Measurements from ENCODE around the gene MYDGF.

- TF ChIP-seq CTCF (IDR thresholded peaks at IDR 0.05; ENCODE audit: low read depth, low read length, missing input control) (no peak), TAF1 (conservative IDR thresholded peaks at IDR 0.05) (no peak), RAD21 (IDR thresholded peaks at IDR 0.05) (no peak), FOXA1 (IDR thresholded peaks at IDR 0.05) (no peak), JUND (IDR thresholded peaks at IDR 0.05) (no peak)
Measured at GRCh38 chr19:4693471-4694121, 23.5 kb upstream of the MYDGF start.

Measured in liver (tissue), 3 donors.